ENCODE measurements around the gene RLF. TPM values are rescaled to one million over a fixed set of nuclear protein-coding genes. Genes with fewer than 3 reads are reported as not detected.

The RLF gene
- total and polyA plus RNA-seq, 2 donors from 2014 or later, result 3.5 to 15.8 TPM

DNA sequence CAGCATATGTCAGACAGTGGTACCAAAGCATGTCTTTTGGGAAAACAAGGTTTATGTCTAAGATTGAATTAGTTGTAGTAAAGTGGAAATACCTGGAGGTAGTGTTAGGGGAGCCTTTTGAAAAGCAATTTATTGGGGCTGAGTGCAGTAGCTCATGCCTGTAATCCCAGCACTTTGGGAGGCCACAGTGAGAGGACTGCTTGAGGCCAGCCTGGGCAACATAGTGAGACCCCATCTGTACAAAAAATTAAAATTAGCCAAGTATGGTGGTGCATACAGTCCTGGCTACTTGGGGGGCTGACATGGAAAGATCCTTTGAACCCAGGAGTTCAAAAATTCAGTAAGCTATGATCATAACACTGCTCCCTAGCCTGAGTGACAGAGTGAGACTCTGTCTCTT, 104.1 kb downstream of the RLF start:
- Histone ChIP-seq H3K4me3 (ENCODE audit: low read length in 3 of 3) (no peak overlapping the region), H3K27ac (ENCODE audit: low read depth in 2 of 2, low read length in 2 of 2) (no peak overlapping the region)
- FAIRE-seq, result no peak

GRCh38 chr1:40265919-40266318, 104.7 kb downstream of the RLF start:
- no peak overlapping the region for H3K4me3 ChIP-seq (ENCODE audit: low read length in 3 of 3)
- FAIRE-seq, result no peak
- peaks cover 8 to 29% (median 9%) of the 10 kb centered on the region in 3 donors for H3K36me3 ChIP-seq (ENCODE audit: control insufficient read depth in 2 of 3, insufficient read depth in 3 of 3, low read length in 3 of 3)
- H3K9me3 ChIP-seq (ENCODE audit: control insufficient read depth in 2 of 3, insufficient read depth in 1 of 3, low read length in 3 of 3), result no peaks in the 10 kb centered on the region
- H3K9ac ChIP-seq (ENCODE audit: low read length in 3 of 3), result no peak overlapping the region
- no peak for DNase-seq
- intact Hi-C loops (cut with DNase I), result no loop called here
- no peaks in the 10 kb centered on the region for H3K27me3 ChIP-seq (ENCODE audit: control insufficient read depth, insufficient read depth, low read length)
- peaks cover 0 to 6% (median 4%) of the 10 kb centered on the region in 3 donors for H3K4me1 ChIP-seq (ENCODE audit: control insufficient read depth in 2 of 3, insufficient read depth in 2 of 3, low read depth in 1 of 3, low read length in 3 of 3)
- TF ChIP-seq, protein P1, sequence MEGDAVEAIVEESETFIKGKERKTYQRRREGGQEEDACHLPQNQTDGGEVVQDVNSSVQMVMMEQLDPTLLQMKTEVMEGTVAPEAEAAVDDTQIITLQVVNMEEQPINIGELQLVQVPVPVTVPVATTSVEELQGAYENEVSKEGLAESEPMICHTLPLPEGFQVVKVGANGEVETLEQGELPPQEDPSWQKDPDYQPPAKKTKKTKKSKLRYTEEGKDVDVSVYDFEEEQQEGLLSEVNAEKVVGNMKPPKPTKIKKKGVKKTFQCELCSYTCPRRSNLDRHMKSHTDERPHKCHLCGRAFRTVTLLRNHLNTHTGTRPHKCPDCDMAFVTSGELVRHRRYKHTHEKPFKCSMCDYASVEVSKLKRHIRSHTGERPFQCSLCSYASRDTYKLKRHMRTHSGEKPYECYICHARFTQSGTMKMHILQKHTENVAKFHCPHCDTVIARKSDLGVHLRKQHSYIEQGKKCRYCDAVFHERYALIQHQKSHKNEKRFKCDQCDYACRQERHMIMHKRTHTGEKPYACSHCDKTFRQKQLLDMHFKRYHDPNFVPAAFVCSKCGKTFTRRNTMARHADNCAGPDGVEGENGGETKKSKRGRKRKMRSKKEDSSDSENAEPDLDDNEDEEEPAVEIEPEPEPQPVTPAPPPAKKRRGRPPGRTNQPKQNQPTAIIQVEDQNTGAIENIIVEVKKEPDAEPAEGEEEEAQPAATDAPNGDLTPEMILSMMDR (IDR thresholded peaks at IDR 0.05; ENCODE audit: borderline replicate concordance, extremely low read depth, insufficient read depth), result no peak
- no peak overlapping the region for H3K27ac ChIP-seq (ENCODE audit: low read depth in 2 of 2, low read length in 2 of 2)

More for the DNA sequence above, 104.1 kb downstream of the RLF start:
- Histone ChIP-seq H3K9ac (ENCODE audit: low read length in 3 of 3) (no peak overlapping the region), H3K9me3 (ENCODE audit: control insufficient read depth in 2 of 3, insufficient read depth in 1 of 3, low read length in 3 of 3) (no peaks in the 10 kb centered on the region), H3K36me3 (ENCODE audit: control insufficient read depth in 2 of 3, insufficient read depth in 3 of 3, low read length in 3 of 3) (peaks cover 7 to 23% (median 13%) of the 10 kb centered on the region in 3 donors), H3K27me3 (ENCODE audit: control insufficient read depth, insufficient read depth, low read length) (no peaks in the 10 kb centered on the region), H3K4me1 (ENCODE audit: control insufficient read depth in 2 of 3, insufficient read depth in 2 of 3, low read depth in 1 of 3, low read length in 3 of 3) (peaks cover 0 to 6% (median 4%) of the 10 kb centered on the region in 3 donors)
- no peak for DNase-seq
- intact Hi-C loops (cut with DNase I), result no loop called here
- TF ChIP-seq, protein P1 (IDR thresholded peaks at IDR 0.05; ENCODE audit: borderline replicate concordance, extremely low read depth, insufficient read depth), result no peak

DNA sequence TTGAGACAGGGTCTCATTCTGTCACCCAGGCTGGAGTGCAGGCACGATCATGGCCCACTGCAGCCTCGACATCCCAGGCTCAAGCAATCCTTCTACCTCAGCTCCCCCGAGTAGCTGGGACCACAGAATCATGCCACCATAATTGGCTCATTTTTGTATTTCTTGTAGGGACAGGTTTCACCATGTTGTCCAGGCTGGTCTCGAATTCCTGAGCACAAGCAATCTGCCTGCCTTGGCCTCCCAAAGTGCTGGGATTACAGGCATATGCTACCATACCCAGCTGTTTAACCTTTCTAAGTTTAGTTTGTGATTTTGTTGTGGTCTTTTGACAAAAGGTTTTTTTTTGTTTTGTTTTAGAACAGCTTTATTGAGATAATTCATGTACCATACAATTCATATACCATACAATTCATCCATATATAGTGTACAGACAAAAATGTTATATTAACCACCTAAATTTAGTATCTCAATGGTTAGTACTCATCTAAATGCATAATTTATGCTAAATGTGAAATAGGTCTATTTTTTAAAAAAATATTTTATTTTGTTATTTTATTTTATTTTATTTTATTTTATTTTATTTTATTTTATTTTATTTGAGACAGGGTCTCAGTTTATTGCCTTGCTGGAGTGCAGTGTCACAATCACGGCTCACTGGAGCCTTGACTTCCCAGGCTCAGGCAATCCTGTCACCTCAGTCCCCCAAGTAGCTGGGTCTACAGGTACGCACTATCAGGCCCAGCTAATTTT, 105.8 kb downstream of the RLF start:
- DNase-seq (no peak), FAIRE-seq (peak; percentile 66)
- peaks cover 0 to 6% (median 4%) of the 10 kb centered on the region in 3 donors for H3K4me1 ChIP-seq (ENCODE audit: control insufficient read depth in 2 of 3, insufficient read depth in 2 of 3, low read depth in 1 of 3, low read length in 3 of 3)
- H3K9me3 ChIP-seq (ENCODE audit: control insufficient read depth in 2 of 3, insufficient read depth in 1 of 3, low read length in 3 of 3), result no peaks in the 10 kb centered on the region
- peak overlapping the region in 1 of 2 donors; percentile 10 for H3K27ac ChIP-seq (ENCODE audit: low read depth in 2 of 2, low read length in 2 of 2)
- intact Hi-C loops (cut with DNase I), result no loop called here
- no peak overlapping the region for H3K9ac ChIP-seq (ENCODE audit: low read length in 3 of 3)
- peaks cover 6 to 31% (median 9%) of the 10 kb centered on the region in 3 donors for H3K36me3 ChIP-seq (ENCODE audit: control insufficient read depth in 2 of 3, insufficient read depth in 3 of 3, low read length in 3 of 3)
- no peak overlapping the region for H3K4me3 ChIP-seq (ENCODE audit: low read length in 3 of 3)
- no peaks in the 10 kb centered on the region for H3K27me3 ChIP-seq (ENCODE audit: control insufficient read depth, insufficient read depth, low read length)
- TF ChIP-seq, protein P1 (IDR thresholded peaks at IDR 0.05; ENCODE audit: borderline replicate concordance, extremely low read depth, insufficient read depth), result no peak
